ENCODE measurements around the gene PUM2. TPM values are rescaled to one million over a fixed set of nuclear protein-coding genes. Genes with fewer than 3 reads are reported as not detected.

Gene PUM2
- polyA plus RNA-seq, 4 donors = 26.2 to 90.2 (median 31.9) TPM

GRCh38 chr2:20220806-20221554, 129.7 kb downstream of the PUM2 start:
- WGBS, 3 donors = 40 to 66% (median 42%) methylated on average over 3 of the region's 3 CpGs
- FAIRE-seq = no peak
- H3K4me3 ChIP-seq (ENCODE audit: low read depth in 1 of 3, low read length in 3 of 3) = no peak overlapping the region

GRCh38 chr2:20219763-20220380, 130.8 kb downstream of the PUM2 start:
- no peaks in the 10 kb centered on the region for H3K27me3 ChIP-seq (ENCODE audit: control insufficient read depth in 3 of 3, insufficient read depth in 3 of 3, low read length in 3 of 3)
- DNase-seq = no peak
- no peak overlapping the region for H3K27ac ChIP-seq (ENCODE audit: low read depth in 1 of 3, low read length in 2 of 3)
- H3K9me3 ChIP-seq (ENCODE audit: control insufficient read depth in 2 of 2, insufficient read depth in 1 of 2, low read depth in 1 of 2, low read length in 1 of 2) = no peaks in the 10 kb centered on the region
- peaks cover 0 to 64% (median 0%) of the 10 kb centered on the region in 3 donors for H3K36me3 ChIP-seq (ENCODE audit: control insufficient read depth in 3 of 3, insufficient read depth in 2 of 3, low read depth in 1 of 3, low read length in 3 of 3)
- 90 to 95% (median 94%) methylated on average over 13 of the region's 13 CpGs for WGBS, 3 donors
- no peak overlapping the region for H3K4me3 ChIP-seq (ENCODE audit: low read depth in 1 of 3, low read length in 3 of 3)
- H3K4me1 ChIP-seq (ENCODE audit: control insufficient read depth in 3 of 3, insufficient read depth in 2 of 3, low read depth in 1 of 3, low read length in 2 of 3) = peaks cover 2 to 41% (median 5%) of the 10 kb centered on the region in 3 donors
- no peak for FAIRE-seq

More at GRCh38 chr2:20220806-20221554, 129.7 kb downstream of the PUM2 start:
- peak in 1 of 2 donors; percentile 53 for DNase-seq
- no peaks in the 10 kb centered on the region for H3K27me3 ChIP-seq (ENCODE audit: control insufficient read depth in 3 of 3, insufficient read depth in 3 of 3, low read length in 3 of 3)
- peaks cover 0 to 54% (median 0%) of the 10 kb centered on the region in 3 donors for H3K36me3 ChIP-seq (ENCODE audit: control insufficient read depth in 3 of 3, insufficient read depth in 2 of 3, low read depth in 1 of 3, low read length in 3 of 3)
- H3K9me3 ChIP-seq (ENCODE audit: control insufficient read depth in 2 of 2, insufficient read depth in 1 of 2, low read depth in 1 of 2, low read length in 1 of 2) = no peaks in the 10 kb centered on the region
- H3K27ac ChIP-seq (ENCODE audit: low read depth in 1 of 3, low read length in 2 of 3) = peak overlapping the region; percentile 2 to 32 (median 30)
- H3K4me1 ChIP-seq (ENCODE audit: control insufficient read depth in 3 of 3, insufficient read depth in 2 of 3, low read depth in 1 of 3, low read length in 2 of 3) = peaks cover 0 to 35% (median 5%) of the 10 kb centered on the region in 3 donors

DNA sequence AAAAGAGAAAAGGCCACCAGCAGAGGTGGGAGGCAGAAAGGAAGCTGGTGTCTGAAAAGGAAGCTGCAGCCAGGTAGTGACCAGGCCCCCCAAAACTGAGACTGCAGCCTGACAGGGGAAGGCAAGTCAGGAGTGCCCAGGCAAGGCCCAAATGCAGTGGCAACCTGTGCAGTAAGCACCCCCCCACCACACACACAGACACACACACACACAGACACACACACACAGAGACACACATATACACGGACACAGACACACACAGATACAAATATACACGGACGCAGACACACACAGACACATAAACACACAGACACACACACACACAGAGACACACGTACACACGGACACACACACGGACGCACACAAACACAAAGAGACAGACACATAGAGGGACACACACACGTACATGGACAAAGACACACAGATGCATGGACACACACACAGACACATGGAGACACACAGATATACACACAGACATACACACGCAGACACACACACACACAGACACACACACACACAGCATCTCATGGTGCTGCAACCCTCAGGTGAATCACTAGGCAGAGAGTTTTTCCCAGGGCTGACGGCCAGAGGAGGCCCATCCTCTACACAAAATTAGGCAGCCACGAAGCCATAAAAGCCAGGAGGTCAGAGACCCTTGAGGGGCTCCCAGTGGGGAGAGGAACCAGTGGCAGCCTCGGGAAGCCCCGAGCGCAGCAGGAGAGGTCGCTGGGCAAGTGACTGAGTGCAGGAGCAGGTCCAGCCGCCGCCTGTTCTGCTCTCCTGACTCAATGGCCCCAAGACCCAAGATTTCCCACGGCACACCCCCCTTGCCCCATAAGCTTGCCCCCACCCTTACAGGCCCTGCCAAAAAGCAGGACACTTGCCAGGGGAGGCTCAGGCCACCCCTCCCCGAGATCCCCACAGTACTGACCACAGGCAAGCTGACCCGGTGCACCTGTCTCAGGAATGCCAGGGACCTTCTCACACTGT, 132.0 kb downstream of the PUM2 start:
- no peaks in the 10 kb centered on the region for H3K9me3 ChIP-seq (ENCODE audit: control insufficient read depth in 2 of 2, insufficient read depth in 1 of 2, low read depth in 1 of 2, low read length in 1 of 2)
- peaks cover 4 to 54% (median 5%) of the 10 kb centered on the region in 3 donors for H3K4me1 ChIP-seq (ENCODE audit: control insufficient read depth in 3 of 3, insufficient read depth in 2 of 3, low read depth in 1 of 3, low read length in 2 of 3)
- H3K27ac ChIP-seq (ENCODE audit: low read depth in 1 of 3, low read length in 2 of 3) = peak overlapping the region in 2 of 3 donors; percentile 18 to 82
- DNase-seq (no peak), FAIRE-seq (no peak)
- no peak overlapping the region for H3K4me3 ChIP-seq (ENCODE audit: low read depth in 1 of 3, low read length in 3 of 3)
- 74 to 88% (median 77%) methylated on average over 20 of the region's 20 CpGs for WGBS, 3 donors
- no peaks in the 10 kb centered on the region for H3K27me3 ChIP-seq (ENCODE audit: control insufficient read depth in 3 of 3, insufficient read depth in 3 of 3, low read length in 3 of 3)
- H3K36me3 ChIP-seq (ENCODE audit: control insufficient read depth in 3 of 3, insufficient read depth in 2 of 3, low read depth in 1 of 3, low read length in 3 of 3) = peaks cover 0 to 69% (median 0%) of the 10 kb centered on the region in 3 donors

- DNase-seq = peak in 1 of 2 donors; percentile 67
- WGBS, 3 donors = 64 to 79% (median 65%) methylated on average over 21 of the region's 21 CpGs
- H3K4me3 ChIP-seq (ENCODE audit: low read depth in 1 of 3, low read length in 3 of 3) = no peak overlapping the region
- no peaks in the 10 kb centered on the region for H3K27me3 ChIP-seq (ENCODE audit: control insufficient read depth in 3 of 3, insufficient read depth in 3 of 3, low read length in 3 of 3)
- H3K27ac ChIP-seq (ENCODE audit: low read depth in 1 of 3, low read length in 2 of 3) = peak overlapping the region in 2 of 3 donors; percentile 70 to 82
- H3K9me3 ChIP-seq (ENCODE audit: control insufficient read depth in 2 of 2, insufficient read depth in 1 of 2, low read depth in 1 of 2, low read length in 1 of 2) = no peaks in the 10 kb centered on the region
- H3K36me3 ChIP-seq (ENCODE audit: control insufficient read depth in 3 of 3, insufficient read depth in 2 of 3, low read depth in 1 of 3, low read length in 3 of 3) = peaks cover 0 to 72% (median 0%) of the 10 kb centered on the region in 3 donors
- no peak for FAIRE-seq
- H3K4me1 ChIP-seq (ENCODE audit: control insufficient read depth in 3 of 3, insufficient read depth in 2 of 3, low read depth in 1 of 3, low read length in 2 of 3) = peaks cover 4 to 58% (median 5%) of the 10 kb centered on the region in 3 donors
Measured at GRCh38 chr2:20217041-20217970, 133.3 kb downstream of the PUM2 start.

DNA sequence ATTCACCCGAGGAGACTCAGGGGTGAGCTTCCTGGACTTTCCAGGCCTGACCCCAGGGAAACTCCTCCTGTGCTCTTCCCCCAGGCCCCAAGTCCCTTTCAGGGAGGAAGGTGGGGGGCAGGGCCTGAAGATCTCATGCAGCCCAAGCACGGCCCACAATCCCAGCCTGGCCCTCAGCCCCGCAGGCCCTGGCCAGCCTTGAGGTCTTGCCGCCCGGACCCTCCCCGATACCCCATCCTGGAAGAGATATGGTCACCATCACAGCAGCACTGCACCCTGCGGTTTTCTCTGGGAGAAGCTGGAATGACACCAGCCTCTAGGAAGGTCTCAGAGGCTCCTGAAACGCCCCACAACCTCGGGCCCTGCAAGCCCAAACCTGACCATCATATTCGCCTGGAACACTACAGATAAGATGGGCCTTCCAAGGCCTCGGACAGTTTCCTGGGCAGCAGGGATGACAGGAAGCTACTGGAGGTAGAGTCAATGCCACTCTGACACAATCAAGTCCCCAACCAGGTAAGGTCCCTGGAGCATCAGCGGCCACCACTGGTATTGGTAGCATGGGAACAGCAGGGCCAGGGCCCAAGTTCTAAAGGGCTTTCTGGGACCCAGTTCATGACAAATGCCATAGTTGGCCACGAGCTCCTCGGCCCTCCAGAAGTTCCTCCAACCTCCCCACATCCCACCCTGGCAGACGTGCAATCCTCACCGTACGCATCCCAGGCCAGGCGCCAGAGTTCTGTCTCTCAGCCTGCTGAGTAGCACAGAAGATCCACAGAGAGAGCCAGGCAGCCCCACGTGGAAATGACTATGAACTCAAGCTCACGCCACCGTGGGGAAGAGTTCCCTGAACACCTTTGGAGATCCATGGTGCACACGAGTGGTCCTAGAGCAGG, 134.3 kb downstream of the PUM2 start:
- H3K4me3 ChIP-seq (ENCODE audit: low read depth in 1 of 3, low read length in 3 of 3) = no peak overlapping the region
- peak overlapping the region; percentile 82 to 89 (median 88) for H3K27ac ChIP-seq (ENCODE audit: low read depth in 1 of 3, low read length in 2 of 3)
- no peaks in the 10 kb centered on the region for H3K27me3 ChIP-seq (ENCODE audit: control insufficient read depth in 3 of 3, insufficient read depth in 3 of 3, low read length in 3 of 3)
- H3K36me3 ChIP-seq (ENCODE audit: control insufficient read depth in 3 of 3, insufficient read depth in 2 of 3, low read depth in 1 of 3, low read length in 3 of 3) = peaks cover 0 to 77% (median 0%) of the 10 kb centered on the region in 3 donors
- FAIRE-seq (no peak), DNase-seq (no peak)
- H3K9me3 ChIP-seq (ENCODE audit: control insufficient read depth in 2 of 2, insufficient read depth in 1 of 2, low read depth in 1 of 2, low read length in 1 of 2) = no peaks in the 10 kb centered on the region
- peaks cover 4 to 53% (median 5%) of the 10 kb centered on the region in 3 donors for H3K4me1 ChIP-seq (ENCODE audit: control insufficient read depth in 3 of 3, insufficient read depth in 2 of 3, low read depth in 1 of 3, low read length in 2 of 3)
- WGBS, 3 donors = 70 to 81% (median 77%) methylated on average over 22 of the region's 22 CpGs

DNA sequence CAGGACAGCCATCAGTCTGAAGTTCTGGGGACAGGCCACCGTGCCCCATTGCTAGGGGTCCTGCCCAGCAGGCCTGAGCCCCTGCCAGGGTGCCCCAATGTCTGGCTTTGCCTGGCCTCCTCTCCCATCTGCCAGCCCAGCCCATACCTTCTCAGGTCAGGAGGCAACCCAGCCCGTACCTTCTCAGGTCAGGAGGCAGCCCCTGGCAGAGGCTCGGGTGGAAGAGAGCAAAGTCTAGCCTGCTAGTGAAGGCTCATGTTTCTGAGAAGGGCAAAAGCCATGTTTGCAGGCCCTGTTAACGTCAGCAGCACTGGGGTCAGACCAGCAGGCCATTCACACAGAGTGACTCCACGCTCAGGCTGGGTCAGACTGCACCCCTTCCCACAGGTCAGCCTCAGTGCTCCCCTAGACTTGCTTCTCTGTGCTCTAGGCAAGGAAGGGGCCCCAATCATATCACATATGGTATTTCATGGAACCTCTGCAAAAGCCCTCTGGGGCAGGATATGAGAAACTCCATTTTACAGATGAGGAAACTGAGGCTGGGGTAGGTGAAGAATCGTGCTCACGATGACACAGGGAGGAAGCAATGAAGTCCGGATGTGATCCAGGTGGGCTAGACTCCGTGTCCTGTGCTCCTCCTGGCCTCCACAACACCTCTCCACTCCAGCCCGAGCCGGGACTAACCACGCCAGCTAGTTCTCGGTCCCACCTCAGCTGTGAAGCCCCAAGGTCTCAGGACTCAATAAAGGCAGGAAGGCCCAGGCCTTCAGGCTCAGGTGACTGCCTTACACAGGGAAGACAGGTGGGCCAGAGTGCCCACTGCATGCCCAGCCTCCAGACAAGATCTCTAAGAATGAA, 135.2 kb downstream of the PUM2 start:
- Histone ChIP-seq H3K27ac (ENCODE audit: low read depth in 1 of 3, low read length in 2 of 3) (peak overlapping the region; percentile 82 to 89 (median 88)), H3K4me1 (ENCODE audit: control insufficient read depth in 3 of 3, insufficient read depth in 2 of 3, low read depth in 1 of 3, low read length in 2 of 3) (peaks cover 0 to 51% (median 4%) of the 10 kb centered on the region in 3 donors), H3K9me3 (ENCODE audit: control insufficient read depth in 2 of 2, insufficient read depth in 1 of 2, low read depth in 1 of 2, low read length in 1 of 2) (no peaks in the 10 kb centered on the region), H3K27me3 (ENCODE audit: control insufficient read depth in 3 of 3, insufficient read depth in 3 of 3, low read length in 3 of 3) (no peaks in the 10 kb centered on the region), H3K36me3 (ENCODE audit: control insufficient read depth in 3 of 3, insufficient read depth in 2 of 3, low read depth in 1 of 3, low read length in 3 of 3) (peaks cover 0 to 82% (median 0%) of the 10 kb centered on the region in 3 donors), H3K4me3 (ENCODE audit: low read depth in 1 of 3, low read length in 3 of 3) (no peak overlapping the region)
- FAIRE-seq (no peak), DNase-seq (peak; percentile 85 to 96)
- 50 to 77% (median 56%) methylated on average over 13 of the region's 13 CpGs for WGBS, 3 donors

Measured in small intestine (tissue), 7 donors.